K562 (cell line): ENCODE results near the gene ELOF1. TPM values are rescaled to one million over a fixed set of nuclear protein-coding genes. Genes with fewer than 3 reads are reported as not detected.

Experiments used
- ZBTB40 ChIP-seq, 2 experiments: fragments of 450-650 bp in 1 of 2; sonication (generic) in 1 of 2; formaldehyde crosslinking in 1 of 2; IDR thresholded peaks; 2 replicates each; pipeline versions ENCODE4 v1.7.1 to v1.9.0; 2016 to 2022; ENCODE audit warnings: inconsistent platforms in 1 of 2, mild to moderate bottlenecking in 1 of 2, missing genetic modification reagents in 1 of 2
- polyA plus RNA-seq, 8 experiments: library from polyadenylated mRNA; depleted of rRNA in 4 of 8; stranded (reverse) in 5 of 8; unstranded in 3 of 8; fragments of >200 nt; fragmentation: Nextera tagmentation in 2 of 8; fragmentation: Illumina TruSeq in 1 of 8; extraction: Ambion mirVana in 2 of 8; extraction: Trizol in 1 of 8; gene quantifications; 2 replicates each; pipeline versions ENCODE4 v1.2.1 to v1.2.3, GENCODE V29; 2011 to 2014; ENCODE audit warnings: inconsistent platforms in 1 of 8, missing spikeins in 1 of 8
- total RNA-seq, 7 experiments: library from RNA; depleted of rRNA in 6 of 7; stranded (reverse); fragments of >200 nt in 6 of 7; fragmentation: Illumina TruSeq in 2 of 7; extraction: Trizol in 2 of 7; gene quantifications; 2 replicates each; pipeline versions ENCODE4 v1.2.1 to v1.2.3, GENCODE V29; 2011 to 2021; ENCODE audit warnings: low replicate concordance in 1 of 7

Gene ELOF1
- total and polyA plus RNA-seq, 9 of the 15 experiments (the other 6 are each of a cell fraction or from before 2014, with no cell fraction given) = 16.7 to 147 (median 74.2) TPM

DNA sequence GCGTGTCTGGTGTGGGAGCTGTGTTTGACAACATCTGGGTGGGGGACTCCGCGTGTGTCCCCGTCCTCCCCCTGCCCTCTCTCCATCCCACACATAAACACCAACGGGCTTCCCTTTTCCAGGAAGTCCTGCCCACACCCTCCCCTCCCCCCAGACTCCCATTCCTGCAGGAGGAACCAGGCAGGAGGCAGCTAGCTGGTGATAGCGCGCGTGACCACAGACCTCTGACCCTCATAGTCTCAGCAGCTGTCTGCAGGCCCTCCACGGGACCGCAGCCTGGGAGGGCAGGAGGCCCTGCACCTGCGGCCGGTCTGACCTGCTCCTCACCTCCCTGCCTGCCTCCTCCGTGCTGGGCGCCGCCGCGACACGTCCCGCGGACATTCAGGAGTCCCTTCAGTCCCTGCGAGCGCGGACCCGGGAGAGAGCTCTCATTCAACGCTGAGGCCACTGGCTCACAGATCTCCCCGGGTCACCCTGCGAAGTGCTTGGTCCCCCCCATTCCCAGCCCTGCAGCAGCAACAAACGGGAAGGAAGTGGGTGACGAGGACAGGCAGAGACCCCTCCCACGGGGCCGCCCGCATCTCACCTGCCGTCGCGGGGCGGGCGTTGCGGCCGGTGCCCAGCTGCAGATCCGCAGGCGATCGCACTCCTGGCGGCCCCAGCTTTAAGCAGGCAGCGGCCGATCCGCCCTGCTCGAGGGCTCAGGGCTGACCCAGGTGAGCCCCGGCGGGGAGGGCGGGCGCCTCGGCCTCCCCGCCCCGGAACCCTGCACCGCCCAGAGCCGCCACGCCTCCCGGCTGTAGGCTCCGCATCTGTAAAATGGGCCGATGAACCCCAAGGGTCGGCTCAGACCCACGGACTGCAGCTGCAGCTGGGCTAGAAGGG is 19.5 kb upstream of the ELOF1 start (continued):
- no peak for TF ChIP-seq ZBTB40 (IDR thresholded peaks at IDR 0.05)
- no peak for TF ChIP-seq ZBTB40 (CRISPR knock-in tag; IDR thresholded peaks at IDR 0.05)
